ENCODE data around the gene PRDM13.

- TF ChIP-seq, protein P1, sequence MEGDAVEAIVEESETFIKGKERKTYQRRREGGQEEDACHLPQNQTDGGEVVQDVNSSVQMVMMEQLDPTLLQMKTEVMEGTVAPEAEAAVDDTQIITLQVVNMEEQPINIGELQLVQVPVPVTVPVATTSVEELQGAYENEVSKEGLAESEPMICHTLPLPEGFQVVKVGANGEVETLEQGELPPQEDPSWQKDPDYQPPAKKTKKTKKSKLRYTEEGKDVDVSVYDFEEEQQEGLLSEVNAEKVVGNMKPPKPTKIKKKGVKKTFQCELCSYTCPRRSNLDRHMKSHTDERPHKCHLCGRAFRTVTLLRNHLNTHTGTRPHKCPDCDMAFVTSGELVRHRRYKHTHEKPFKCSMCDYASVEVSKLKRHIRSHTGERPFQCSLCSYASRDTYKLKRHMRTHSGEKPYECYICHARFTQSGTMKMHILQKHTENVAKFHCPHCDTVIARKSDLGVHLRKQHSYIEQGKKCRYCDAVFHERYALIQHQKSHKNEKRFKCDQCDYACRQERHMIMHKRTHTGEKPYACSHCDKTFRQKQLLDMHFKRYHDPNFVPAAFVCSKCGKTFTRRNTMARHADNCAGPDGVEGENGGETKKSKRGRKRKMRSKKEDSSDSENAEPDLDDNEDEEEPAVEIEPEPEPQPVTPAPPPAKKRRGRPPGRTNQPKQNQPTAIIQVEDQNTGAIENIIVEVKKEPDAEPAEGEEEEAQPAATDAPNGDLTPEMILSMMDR (IDR thresholded peaks at IDR 0.05; ENCODE audit: low read depth, low read length) = no peak
- TF ChIP-seq EZH2phosphoT487 (IDR thresholded peaks at IDR 0.05; ENCODE audit: low read depth) = no peak
Observed at GRCh38 chr6:99611148-99611547, 4.5 kb downstream of the PRDM13 start.

Data from OCI-LY3 (cell line).